Fibroblast of gingiva (primary cell): ENCODE results near the gene UCHL3.

Experiments
- DNase-seq: peaks from one replicate; pipeline ENCODE4 v3.0.0-alpha.2; 2011; ENCODE audit warnings: low read depth

The UCHL3 gene

GRCh38 chr13:75547917-75548316, 1.7 kb upstream of the UCHL3 start:
- no peak for DNase-seq

GRCh38 chr13:75550159-75550567, 572 bp downstream of the UCHL3 start:
- peak; percentile 40 for DNase-seq

GRCh38 chr13:75554464-75554863, 4.9 kb downstream of the UCHL3 start:
- DNase-seq, result no peak

GRCh38 chr13:75554981-75555380, 5.4 kb downstream of the UCHL3 start:
- no peak for DNase-seq

GRCh38 chr13:75555836-75556235, 6.2 kb downstream of the UCHL3 start:
- no peak for DNase-seq

GRCh38 chr13:75556961-75557360, 7.4 kb downstream of the UCHL3 start:
- DNase-seq, result no peak

GRCh38 chr13:75558145-75558840, 8.7 kb downstream of the UCHL3 start:
- DNase-seq, result no peak

GRCh38 chr13:75566658-75567057, 17.1 kb downstream of the UCHL3 start:
- DNase-seq, result peak; percentile 51

GRCh38 chr13:75569576-75569975, 20.0 kb downstream of the UCHL3 start:
- DNase-seq, result no peak

GRCh38 chr13:75579529-75579928, 29.9 kb downstream of the UCHL3 start:
- no peak for DNase-seq

GRCh38 chr13:75581874-75582640, 32.5 kb downstream of the UCHL3 start:
- DNase-seq, result peak; percentile 20

- DNase-seq, result peak; percentile 13
These were observed 33.5 kb downstream of the UCHL3 start for GRCh38 chr13:75583091-75583490.

- no peak for DNase-seq
These were observed 35.6 kb downstream of the UCHL3 start for GRCh38 chr13:75585153-75585552.

- DNase-seq, result no peak
These were observed 38.1 kb downstream of the UCHL3 start for GRCh38 chr13:75587679-75588078.

GRCh38 chr13:75596657-75597182, 47.1 kb downstream of the UCHL3 start:
- no peak for DNase-seq

GRCh38 chr13:75600371-75600770, 50.8 kb downstream of the UCHL3 start:
- DNase-seq, result no peak

GRCh38 chr13:75603038-75603437, 53.4 kb downstream of the UCHL3 start:
- no peak for DNase-seq

- DNase-seq, result no peak
These were observed 57.9 kb downstream of the UCHL3 start for GRCh38 chr13:75607447-75607846.

GRCh38 chr13:75610466-75610865, 60.9 kb downstream of the UCHL3 start:
- no peak for DNase-seq

GRCh38 chr13:75612354-75612753, 62.8 kb downstream of the UCHL3 start:
- DNase-seq, result no peak

GRCh38 chr13:75617230-75617629, 67.6 kb downstream of the UCHL3 start:
- no peak for DNase-seq

GRCh38 chr13:75618308-75618707, 68.7 kb downstream of the UCHL3 start:
- DNase-seq, result no peak

GRCh38 chr13:75620020-75620419, 70.4 kb downstream of the UCHL3 start:
- DNase-seq, result no peak
